Pulmonary artery endothelial cell (primary cell): ENCODE measurements around the gene IGSF3. TPM values are rescaled to one million over a fixed set of nuclear protein-coding genes. Genes with fewer than 3 reads are reported as not detected.

Experiments used
- DNase-seq: peaks from one replicate; pipeline ENCODE4 v3.0.0-alpha.2; 2011; ENCODE audit warnings: low read depth, low spot score
- total RNA-seq: library from RNA; depleted of rRNA; stranded (reverse); fragments of >200 nt; gene quantifications from 2 replicates; pipeline ENCODE4 v1.2.3, GENCODE V29; 2014

Gene IGSF3
- total RNA-seq, 1 donor from 2014 or later, result 0.33 TPM

DNA sequence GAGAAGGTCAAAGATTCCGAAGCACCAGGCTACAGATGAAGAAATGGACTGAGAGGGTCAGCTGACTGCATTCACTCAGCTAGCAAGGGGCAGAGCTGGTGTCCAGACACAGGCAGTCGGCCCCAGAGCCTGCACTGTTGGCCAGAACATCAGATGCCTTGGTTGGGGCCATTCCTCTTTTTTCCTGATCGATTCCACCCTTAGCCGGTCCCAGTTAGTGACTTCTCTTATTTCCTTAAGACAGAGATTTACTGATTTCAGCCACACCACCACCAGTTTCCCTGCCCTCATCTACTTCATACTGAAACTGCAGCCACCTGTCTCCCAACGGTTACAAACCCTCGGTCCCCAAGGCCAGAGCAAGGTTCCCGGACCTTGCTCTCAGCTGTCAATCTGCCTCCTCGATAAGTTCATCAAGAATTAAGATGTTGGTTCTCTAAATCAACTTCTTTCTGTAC, 108.2 kb downstream of the IGSF3 start:
- no peak for DNase-seq

DNA sequence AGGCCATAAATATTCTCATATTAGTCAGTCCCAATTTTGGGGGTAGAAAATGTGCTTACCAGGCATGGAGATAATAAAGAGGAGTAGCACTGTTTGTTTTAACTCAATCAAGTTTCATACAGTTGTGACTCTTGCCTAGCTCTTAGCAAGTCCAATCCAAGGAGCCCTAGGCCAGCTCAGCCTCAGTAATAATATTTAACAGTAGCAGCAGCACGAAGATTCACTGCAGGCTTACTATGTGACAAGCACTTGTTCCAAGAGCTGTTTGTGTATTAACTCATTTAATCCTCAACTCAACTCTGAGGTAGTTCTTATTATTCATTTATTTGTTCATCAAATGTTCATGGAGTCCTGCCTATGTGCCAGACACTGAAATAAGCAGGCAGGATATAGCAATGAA, 109.0 kb downstream of the IGSF3 start:
- DNase-seq, result no peak

DNA sequence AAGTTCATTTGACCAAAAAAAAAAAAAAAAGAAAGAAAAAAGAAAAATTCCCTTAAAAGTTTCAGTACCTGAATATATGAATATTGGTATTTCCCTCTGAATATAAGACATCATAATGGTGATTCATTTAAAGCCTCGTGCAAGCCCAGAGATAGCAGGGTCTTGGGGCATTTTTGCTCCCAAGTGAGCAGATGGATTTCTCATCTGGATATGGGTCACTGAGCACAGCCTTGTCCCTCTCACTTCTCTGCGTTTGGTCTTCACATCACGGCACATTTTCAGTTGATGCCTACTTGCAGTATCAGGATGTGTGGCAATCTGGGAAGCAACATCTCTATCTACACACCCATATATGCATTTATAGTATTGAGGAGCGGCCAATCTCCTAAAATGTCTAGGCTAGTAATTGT, 109.4 kb downstream of the IGSF3 start:
- DNase-seq, result no peak

DNA sequence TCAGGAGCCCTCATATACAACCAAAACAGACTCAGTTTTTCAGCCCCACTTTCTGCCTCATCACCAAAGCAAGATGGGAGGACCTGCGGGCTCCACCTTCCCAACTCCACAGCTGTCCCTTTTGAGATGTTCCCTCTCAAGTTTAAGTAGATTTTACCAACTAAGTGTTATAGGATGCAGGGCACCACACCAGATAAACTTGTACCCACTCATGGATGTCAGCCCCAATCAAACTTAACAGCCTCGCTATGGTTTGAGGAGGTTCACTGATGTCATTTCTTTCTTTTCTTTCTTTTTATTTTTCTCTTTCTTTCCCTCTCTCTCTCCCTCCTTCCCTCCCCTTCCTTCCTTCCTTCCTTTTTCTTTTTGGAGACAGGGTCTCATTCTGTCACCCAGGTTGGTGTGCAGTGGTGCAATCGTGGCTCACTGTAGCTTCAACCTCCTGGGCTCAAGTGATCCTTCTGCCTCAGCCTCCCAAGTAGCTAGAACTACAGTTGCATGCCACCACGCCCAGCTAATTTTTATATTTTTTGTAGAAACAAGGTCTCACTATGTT, 110.1 kb downstream of the IGSF3 start:
- DNase-seq, result no peak

DNA sequence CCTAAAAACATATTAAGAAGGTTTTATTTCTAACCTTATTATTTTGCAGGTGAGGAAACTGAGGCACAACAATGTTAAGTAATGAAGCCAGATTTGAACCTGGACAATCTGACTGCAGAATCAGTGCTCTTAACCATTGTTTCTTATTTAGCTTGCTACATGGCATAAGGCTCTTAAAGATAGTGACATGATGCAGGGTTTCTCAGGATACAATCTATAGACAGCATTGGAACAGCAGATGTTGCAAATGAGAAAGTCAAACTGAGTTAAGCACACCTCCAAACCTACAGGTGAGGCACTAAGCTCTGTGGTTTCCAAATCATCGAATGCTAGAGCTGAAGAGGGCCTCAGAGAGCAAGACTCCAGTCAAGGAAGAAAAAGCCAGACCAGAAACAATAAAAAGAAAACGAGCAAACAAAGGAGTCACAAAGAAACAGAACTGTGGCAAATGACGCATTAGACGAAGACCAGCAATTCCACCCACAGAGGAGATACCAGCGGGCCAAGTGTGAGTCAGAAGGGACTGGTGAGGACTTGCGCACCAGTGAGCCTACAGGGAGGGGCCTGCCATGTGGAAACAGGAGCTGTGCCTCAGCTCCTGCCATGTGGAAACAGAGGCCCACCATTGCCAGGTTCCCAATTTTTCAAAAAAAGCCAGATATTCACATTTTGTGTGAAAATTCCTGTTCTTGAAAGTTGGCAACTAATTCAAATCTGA, 111.1 kb downstream of the IGSF3 start:
- DNase-seq, result no peak

DNA sequence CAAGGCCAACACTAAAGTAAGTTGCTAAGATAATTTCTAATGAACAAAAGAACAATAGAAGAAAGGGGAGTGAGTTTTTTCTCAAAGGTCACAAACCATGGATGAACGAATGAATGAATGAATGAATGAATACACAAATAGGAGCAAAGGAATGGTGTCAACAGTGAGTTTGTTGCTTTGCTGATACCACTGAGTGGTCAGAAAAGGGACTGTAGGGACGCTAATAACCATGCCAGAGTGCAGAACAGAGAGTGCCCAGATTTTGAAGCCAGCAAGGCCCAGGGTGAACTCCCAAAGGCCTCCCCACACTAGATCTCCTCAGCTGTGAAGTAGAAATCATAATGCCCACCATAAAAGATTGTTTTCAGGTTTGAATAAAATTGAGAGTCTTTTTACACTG, 112.6 kb downstream of the IGSF3 start:
- DNase-seq, result no peak

DNA sequence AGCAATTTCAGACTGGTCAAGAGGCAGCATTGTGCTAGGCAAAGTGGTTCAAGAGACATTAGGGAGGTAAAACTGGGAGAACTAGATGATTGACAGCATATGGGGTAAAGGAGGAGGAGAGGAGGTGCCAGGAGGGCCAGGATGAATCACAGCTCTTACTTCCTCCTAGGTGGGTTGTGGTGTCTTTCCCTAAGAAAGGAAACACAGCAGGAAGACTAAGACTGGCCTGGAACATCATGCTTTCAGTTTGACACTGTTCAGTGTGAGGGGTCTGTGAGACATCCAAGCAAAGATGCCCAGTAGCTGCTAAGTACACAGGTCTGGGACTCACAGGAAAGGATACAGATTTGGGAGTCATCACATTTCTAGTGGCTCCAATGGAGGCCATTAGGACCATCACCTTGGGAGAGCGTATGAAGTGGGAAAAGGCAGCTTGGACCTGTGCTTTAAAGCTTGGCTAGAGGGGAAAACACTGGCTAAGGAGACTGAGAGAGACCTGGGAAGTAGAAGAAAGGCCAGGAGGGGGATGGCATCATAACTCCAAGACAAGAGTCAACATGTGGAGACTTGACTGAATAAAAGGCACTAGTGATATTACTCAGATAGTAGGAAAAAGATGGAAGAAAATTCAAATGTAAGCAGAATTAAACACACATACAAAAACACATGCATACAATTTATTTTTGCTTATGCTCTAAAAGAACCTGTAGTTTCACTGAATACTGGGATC, 114.0 kb downstream of the IGSF3 start:
- no peak for DNase-seq

DNA sequence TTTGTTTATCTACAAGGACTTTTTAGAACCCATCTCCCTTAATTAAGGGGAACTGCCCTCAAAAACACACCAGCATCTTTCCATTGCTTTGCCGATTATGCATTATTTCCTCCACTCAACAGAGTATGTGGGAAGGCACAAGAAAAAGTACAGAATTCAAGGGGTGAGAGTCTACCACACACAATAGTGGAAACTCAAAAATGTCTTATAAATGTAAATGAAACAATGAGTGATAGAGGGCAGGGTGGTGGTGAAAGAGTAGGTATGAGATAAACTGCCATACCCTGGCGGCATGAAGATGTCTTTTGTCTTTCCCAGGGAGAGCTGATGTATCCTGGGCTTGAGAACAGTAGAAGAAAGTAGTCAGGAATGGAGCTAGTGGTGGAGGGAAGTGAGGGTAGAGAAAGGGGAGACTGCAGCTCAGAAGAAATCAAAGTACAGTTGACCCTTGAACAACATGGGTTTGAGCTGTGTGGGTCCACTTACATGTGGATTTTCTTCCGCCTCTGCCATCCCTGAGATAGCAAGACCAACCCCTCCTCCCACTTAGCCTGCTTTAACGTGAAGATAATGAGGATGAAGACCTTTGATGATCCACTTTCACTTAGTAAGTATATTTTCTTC, 121.1 kb downstream of the IGSF3 start:
- no peak for DNase-seq

DNA sequence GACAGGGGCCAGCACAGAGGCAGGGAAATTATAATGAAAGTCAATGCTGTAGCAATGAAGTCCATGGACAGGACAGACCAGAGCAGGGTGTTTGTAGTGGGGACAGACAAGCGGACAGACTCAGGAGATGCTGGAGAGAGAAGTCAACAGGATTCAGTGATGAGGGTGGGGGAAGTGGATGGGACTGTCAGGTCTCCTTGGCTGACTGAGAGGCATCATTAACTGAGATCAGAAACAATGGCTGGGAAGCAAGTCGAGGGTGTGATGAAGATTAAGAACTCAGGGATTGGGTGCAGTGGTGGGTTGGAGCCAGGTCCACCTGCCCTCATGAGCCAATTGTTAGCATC, 122.2 kb downstream of the IGSF3 start:
- DNase-seq, result no peak

DNA sequence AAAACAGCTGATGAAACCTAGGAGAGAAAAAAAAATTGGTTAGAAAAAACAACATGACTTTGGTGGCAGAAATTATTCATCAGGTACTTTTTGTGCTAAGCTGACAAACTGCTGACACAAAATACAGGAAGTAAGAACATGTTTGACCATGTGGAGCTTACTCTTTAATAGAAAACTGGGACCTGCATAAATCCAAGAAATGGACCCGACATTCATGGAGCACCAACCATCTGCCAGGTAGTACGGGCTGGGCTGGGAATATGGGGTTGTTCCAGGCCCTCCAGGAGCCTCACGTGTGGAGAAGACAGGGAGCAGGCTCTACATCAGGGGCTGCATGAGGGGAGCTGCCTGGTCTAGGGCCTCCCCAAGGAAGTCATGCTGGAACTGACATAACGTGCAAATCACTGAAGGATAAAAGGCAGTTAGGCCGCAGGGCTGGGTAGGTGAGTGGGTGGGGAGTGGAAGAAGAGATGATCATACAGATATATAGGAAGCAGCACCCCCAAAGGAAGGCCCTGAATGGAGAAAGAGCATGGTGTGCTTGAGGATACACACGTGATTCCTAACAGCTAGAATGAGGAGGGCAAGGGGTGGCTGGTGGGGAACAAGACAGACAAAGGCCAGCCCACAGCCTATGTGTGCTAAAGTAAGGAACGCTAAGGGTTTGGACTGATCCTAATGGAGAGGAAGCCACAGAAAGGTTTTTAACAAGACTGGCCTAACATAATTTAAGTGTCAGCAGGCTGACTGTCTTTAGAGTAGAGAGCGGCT, 122.8 kb downstream of the IGSF3 start:
- DNase-seq, result no peak

DNA sequence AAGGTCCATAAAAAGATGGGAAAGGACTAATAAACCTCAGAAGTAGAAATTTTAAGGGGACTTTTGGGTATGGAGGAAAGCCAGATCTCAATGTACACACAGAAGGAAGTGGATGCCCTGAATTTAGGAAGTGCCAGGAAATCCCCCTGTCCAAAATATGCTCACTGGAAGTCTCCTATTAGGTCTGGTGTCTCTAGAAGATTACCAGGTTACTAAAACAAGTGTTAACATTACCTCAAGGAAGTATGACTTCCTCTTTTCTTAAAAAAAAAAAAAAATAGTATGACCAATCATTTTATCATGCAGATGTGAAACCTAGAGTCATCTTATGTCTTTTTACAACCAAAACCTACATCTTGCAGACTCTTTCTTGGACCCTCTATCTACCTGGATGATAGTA, 127.4 kb downstream of the IGSF3 start:
- no peak for DNase-seq

DNA sequence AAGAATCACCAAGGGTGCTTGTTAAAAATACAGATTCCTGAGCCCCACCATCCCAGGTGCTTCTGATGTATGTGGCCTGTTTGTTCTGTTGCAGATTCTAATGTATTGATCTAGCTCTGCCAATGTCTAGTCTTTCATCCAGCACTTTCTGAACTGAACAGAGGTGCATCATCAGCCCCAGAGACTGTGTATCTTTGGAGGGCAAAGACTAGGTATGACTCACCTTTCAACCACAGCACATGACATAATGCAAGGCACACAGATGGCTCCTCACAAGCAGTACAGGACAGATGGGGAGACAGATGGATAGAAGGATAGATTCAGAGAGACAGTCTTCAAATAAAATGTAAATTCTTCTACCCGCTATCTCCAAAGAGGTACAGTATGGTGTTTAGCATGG, 129.0 kb downstream of the IGSF3 start:
- DNase-seq, result no peak

DNA sequence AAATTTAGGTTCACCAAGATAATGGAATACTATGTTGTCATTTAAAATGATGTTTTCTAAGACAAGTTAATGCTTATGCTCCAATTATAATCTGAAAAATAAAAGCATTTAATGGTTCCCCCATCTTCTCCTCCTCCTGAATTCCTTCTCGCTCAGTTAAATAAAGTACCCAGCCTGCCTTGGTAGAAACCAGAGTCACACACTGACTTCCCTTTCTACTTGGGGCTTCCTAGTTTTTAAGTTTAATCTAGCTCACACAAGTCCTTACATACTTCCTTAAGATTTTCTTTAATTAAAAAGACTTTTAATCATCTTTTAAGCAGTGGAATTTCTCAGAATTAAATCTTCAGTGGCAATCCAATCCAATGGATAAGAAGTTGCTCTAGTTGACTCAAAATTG, 129.6 kb downstream of the IGSF3 start:
- DNase-seq, result no peak

DNA sequence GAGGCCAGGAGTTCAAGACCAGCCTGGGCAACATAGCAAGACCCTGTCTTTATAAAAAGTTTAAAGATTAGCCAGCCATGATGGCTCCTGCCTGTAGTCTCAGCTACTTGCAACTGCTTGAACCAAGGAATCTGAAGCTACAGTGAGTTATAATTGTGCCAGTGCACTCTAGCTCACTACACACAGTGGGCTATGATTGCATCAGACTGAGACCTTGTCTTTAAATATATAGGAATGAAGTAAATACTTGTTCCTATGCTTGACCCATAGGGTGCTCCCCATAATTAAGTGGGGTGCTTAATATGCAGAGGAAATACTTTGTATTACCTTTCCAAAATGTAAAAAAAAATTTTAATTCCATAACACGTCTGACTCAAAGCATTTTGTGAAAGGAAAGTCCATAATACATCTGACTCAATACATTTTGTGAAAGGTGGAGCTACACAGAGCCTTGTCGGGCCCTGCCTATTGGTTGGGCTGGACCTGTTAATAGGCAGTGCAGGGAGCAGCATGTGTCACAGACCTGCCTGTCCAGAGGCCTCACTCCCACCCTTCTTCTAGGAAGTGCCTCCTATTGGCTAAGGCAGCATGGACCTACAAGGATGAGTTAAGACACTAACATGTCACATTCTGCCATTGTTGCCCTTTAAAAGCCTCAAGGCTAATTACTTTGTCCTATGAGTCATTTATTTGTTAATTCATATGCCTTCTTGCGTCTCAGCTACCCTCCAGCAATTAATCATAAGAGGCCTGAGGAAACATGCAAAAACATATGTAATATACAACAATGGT, 130.3 kb downstream of the IGSF3 start:
- DNase-seq, result no peak

DNA sequence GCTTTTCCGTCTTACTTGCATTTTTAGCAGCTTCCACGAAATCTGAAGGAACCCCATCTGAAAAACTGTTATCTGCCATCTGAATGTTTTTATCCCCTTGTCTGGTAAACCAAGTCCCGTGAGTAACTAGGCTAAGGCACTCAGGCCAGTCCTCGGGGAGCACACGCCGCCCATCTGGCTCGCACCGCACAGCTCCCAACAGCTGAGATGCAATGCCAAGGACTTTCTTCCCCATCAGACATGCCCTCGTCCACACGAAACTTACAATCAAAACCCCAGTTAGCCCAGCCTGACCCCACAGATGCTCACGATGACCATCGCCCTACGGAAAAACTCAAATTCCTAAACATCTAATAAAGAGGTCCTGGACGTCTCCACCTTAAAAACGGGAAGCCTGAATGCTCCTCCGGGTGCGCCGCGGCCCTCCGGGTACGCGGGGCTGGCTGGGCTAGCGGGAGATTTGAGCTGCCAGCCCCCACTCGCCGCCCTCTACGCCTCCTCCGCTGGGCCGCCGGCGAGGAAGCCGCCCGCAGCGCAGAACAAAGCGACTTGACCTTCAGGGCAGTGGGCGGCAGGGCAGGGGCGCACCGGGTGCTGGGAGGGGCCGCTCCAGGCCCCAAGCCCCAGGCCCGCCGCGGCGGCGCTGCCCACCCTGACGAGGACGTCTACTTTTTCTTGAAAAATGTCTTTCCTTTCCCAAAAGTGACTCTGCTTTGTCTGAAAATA, 133.4 kb downstream of the IGSF3 start:
- DNase-seq, result no peak

DNA sequence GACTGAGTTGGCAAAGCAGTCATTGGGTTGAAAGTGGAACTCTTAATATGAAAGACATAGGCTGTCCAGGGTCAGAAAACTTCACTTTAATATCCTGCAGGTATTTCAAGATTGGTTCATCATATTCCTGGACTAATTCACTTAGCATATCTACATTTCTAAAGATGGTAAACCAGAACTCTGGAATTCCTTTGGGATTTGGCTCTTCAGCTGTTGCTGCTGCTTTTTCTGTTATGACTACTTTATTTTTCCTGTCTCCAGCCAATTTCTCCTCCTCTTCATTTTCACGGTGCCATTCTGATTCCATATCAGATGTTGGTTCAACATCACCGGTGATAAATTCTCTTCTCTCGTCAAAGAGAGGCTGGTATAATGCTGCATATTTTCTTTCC, 134.1 kb downstream of the IGSF3 start:
- no peak for DNase-seq

DNA sequence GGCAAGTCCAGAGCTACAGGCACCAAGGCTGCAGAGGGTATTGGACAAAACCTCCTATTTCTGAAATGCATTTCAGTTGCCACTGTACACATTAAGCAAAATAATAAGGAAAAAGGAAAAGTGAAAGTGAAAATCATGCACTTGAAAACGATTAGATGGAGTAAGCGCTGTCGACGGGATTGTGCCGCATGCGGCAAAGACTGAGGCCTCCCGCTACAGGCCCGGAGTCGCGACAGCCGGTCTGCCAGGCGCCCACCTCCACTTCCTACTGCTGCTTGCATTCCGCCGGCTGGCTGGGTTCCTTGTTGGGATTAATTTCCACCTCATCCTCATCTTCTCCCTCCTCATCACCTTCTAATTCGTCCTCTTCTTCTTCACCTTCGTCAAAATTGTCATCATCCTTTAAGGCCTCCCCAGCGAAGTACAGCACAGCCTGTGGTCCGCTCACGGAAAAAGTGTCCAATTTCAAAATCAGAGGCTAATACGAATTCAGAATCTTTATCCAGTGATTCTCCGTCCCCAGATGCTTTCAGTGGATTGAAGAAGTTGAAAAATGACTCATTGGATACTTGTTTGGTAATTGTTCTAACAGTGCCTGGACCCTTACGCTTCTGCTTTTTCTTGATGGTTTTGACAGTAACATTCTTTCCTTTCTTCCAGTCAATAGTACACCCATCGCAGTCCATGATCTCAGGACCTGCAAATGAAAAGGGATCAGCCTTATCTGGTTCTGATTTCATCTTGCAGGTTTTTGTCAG, 134.7 kb downstream of the IGSF3 start:
- DNase-seq, result no peak

DNA sequence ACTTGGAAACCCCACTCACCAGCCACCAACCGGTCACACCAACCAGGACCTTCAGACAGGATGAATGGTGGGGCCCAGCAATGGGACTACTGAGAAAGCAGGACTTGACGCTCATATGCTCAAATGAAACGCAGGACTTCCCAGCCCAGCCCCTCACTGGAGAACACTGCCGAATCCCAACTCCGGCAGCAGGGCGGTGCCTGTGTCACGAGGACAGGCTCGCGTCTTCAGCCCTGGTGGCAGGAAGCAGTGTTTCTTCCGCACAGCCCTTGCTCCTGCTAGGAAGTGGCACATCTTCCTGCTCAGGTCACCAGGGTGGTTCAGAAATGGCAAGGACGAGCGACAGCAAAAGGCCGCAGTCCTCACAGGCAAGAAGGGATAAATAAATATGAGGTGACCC, 135.6 kb downstream of the IGSF3 start:
- DNase-seq, result no peak

DNA sequence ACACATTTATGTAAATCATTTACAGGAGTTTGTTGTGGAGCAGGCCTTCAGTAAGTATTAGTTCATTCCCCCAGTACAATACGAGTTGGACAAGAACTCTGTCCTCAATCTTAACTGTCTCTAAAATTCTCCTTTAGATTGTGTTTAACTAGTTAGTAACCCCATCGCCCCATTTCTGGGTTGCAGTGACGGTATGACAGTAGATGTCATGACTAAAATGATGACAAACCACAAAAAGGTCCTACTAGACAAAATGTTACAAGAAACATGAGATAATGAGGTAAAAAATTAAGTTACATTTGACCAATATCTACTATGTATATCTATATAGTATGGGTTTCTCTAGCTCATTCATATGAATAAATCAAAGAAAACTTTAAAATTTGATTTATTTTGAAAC, 137.9 kb downstream of the IGSF3 start:
- no peak for DNase-seq
